ENCODE data around the gene C1QBP.
A peak's percentile ranks its signal among the peaks of the same experiment; 100 is the strongest.
"Not testable (repeated sequence)": the region's sequence is repeated elsewhere in the genome, so short reads cannot be mapped to it uniquely, and the experiment has no call there.

Gene C1QBP

DNA sequence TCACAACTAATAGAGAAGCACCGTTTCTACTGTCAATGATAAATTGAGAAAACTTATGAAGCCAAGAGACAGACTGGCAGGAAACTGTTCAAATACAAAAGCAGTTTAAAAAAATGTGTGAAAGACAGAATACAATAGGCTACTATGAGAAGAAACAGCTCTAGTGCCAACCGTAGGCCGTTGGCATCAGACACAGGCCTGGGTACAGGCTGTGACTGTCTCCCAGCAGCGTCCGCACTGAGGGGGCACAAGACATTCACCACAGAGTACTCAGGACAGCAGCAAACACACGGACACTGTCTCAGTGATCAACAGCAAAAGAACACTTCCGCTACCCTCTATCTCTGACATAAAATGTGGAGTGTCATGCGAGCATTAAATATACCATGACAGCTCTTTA is 7.8 kb upstream of the C1QBP start:
- TF ChIP-seq, protein P1, sequence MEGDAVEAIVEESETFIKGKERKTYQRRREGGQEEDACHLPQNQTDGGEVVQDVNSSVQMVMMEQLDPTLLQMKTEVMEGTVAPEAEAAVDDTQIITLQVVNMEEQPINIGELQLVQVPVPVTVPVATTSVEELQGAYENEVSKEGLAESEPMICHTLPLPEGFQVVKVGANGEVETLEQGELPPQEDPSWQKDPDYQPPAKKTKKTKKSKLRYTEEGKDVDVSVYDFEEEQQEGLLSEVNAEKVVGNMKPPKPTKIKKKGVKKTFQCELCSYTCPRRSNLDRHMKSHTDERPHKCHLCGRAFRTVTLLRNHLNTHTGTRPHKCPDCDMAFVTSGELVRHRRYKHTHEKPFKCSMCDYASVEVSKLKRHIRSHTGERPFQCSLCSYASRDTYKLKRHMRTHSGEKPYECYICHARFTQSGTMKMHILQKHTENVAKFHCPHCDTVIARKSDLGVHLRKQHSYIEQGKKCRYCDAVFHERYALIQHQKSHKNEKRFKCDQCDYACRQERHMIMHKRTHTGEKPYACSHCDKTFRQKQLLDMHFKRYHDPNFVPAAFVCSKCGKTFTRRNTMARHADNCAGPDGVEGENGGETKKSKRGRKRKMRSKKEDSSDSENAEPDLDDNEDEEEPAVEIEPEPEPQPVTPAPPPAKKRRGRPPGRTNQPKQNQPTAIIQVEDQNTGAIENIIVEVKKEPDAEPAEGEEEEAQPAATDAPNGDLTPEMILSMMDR (IDR thresholded peaks at IDR 0.05; ENCODE audit: low read length, missing control alignments) = no peak
- H3K4me3 ChIP-seq (replicated peaks; ENCODE audit: low read depth, low read length) = no peak overlapping the region
- no peak for DNase-seq (ENCODE audit: low read depth)

DNA sequence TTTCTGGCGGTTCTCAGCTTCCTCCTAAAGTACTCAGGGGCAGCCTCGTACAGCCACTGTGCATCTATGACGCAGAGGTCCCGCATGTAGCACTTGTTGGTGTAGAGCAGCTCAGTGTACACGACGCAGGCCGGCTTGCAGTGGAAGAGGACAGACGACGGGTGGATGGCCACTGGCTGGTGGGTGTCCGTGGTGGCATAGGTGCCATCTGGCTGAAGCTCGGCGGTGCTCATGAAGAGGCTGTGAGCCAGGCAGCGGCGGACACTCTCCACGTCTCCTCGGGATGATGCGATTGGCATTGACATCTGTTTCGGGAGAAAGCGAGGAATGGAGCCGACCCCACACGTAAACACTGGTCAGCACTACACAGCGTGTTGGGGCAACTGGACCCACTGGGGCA is 5.3 kb upstream of the C1QBP start:
- H3K4me3 ChIP-seq (replicated peaks; ENCODE audit: low read depth, low read length) = no peak overlapping the region
- TF ChIP-seq, protein P1 (IDR thresholded peaks at IDR 0.05; ENCODE audit: low read length, missing control alignments) = no peak
- DNase-seq (ENCODE audit: low read depth) = no peak

DNA sequence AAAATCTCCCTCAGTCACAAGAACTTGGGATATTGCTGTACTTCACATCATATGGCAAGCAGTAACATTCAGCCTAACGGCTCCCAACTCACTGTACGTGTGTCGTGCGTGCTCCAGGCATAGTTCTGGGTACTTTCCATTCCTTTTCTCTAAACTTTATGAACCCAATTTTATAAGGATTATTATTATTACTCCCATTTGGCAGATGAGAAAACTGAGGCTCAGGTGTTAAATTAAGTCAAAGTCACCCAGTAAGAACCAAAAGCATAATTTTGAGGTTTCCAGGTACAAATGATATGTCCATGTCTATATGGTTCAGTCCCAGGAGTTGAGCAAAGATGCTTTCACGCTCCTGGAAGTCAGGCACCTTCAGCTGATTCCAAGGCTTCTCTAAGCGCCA is 4.8 kb upstream of the C1QBP start:
- no peak for DNase-seq (ENCODE audit: low read depth)
- no peak overlapping the region for H3K4me3 ChIP-seq (replicated peaks; ENCODE audit: low read depth, low read length)
- TF ChIP-seq, protein P1 (IDR thresholded peaks at IDR 0.05; ENCODE audit: low read length, missing control alignments) = no peak

DNA sequence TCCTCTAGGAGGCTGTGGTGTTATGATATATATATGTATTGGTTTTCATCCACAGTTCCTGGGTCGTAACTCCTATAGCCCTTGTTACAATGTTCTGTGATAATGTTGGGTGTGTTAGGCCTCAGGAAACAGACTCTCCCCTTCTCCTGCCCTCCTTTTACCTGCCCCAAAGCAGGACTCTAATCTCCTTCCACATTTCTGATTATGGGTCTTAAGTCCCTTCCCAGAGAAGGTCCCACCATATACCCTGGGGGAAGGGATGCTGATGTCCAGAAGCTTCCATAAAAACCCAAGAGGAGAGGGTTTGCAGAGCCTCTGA is 450 bp upstream of the C1QBP start:
- peak overlapping the region; percentile 90 for H3K4me3 ChIP-seq (replicated peaks; ENCODE audit: low read depth, low read length)
- no peak for DNase-seq (ENCODE audit: low read depth)
- TF ChIP-seq, protein P1 (IDR thresholded peaks at IDR 0.05; ENCODE audit: low read length, missing control alignments) = no peak

DNA sequence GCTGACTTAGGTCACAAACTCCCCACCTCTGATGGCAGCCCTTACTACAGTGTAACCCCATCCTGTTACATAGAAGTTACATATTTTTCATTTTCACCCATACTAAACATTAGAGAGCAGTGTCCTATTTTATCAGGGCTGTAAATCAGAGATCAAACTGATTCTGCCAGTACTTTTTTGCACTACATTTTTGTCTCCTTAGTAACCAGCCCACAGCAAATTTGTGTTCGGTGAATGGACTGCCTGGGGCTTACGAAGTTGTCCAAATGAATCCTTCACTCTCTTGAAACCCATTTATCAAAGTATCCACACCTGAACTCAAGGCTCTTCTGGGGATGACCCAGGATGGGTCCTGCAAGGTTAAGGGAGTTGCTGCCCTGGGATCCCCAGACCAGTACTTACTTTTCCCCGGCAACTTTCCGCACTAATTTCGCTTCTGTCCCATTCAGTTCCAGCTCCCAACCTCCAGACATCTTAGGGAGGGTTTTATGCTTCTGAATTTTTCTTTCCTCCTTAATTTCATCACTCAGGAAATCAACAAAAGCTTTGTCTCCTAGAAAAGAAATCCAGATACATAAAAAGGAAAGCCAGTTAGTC is 1.1 kb downstream of the C1QBP start:
- TF ChIP-seq, protein P1 (IDR thresholded peaks at IDR 0.05; ENCODE audit: low read length, missing control alignments) = no peak
- no peak for DNase-seq (ENCODE audit: low read depth)
- peak overlapping the region; percentile 90 for H3K4me3 ChIP-seq (replicated peaks; ENCODE audit: low read depth, low read length)

DNA sequence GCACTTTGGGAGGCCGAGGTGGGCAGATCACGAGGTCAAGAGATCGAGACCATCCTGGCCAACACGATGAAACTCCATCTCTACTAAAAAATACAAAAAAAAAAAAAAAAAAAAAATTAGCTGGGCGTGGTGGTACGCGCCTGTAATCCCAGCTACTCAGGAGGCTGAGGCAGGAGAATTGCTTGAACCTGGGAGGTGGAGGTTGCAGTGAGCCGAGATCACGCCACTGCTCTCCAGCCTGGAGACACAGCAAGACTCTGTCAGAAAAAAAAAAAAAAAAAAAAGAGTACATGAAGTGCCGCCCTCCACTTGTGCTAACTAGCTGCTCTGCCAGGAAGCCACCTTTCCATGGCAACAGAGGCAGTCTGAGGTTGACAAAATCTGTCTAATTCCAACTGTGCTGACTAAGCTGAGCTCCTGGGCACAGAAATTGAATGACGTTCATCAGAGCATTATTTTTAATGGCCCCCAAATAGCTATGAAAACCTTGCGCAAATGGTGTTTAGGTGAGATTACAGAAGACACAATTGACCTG is 3.1 kb downstream of the C1QBP start:
- H3K4me3 ChIP-seq (replicated peaks; ENCODE audit: low read depth, low read length); DNase-seq (ENCODE audit: low read depth): not testable (repeated sequence)

DNA sequence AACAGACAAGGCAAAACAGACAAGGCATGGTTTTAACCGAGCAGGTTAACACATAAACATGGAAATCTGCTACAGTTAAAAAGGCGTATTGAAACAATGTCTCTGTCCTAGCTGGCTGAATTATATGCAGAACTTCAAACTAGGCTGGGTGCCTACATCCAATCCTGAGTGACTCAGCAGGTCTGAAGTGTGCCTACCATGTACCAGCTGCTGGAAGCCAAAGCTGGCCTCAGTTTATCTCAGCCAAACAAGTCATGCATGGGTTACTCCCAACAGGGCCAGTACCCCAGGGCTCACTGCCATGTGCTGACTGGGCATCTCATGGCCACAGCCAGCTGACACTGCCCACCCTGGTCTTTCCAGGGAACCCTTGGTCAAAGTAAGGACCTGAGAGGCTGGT is 4.0 kb downstream of the C1QBP start:
- DNase-seq (ENCODE audit: low read depth) = no peak
- no peak overlapping the region for H3K4me3 ChIP-seq (replicated peaks; ENCODE audit: low read depth, low read length)

More for the DNA sequence above, 4.0 kb downstream of the C1QBP start:
- TF ChIP-seq, protein P1 (IDR thresholded peaks at IDR 0.05; ENCODE audit: low read length, missing control alignments) = no peak
